ENCODE data around the gene QPCT. TPM values are rescaled to one million over a fixed set of nuclear protein-coding genes. Genes with fewer than 3 reads are reported as not detected.

Gene QPCT
- polyA plus RNA-seq, 1 donor: 9.1 TPM

- Histone ChIP-seq H3K4me3 (ENCODE audit: low read length) (no peak overlapping the region), H3K27ac (ENCODE audit: low read length) (no peak overlapping the region), H3K4me1 (ENCODE audit: control insufficient read depth, insufficient read depth, low read length) (no peaks in the 10 kb centered on the region), H3K9me3 (ENCODE audit: control insufficient read depth, low read depth, low read length) (no peaks in the 10 kb centered on the region), H3K27me3 (ENCODE audit: control insufficient read depth, insufficient read depth, low read length) (no peaks in the 10 kb centered on the region), H3K36me3 (ENCODE audit: control insufficient read depth, insufficient read depth, low read length) (no peaks in the 10 kb centered on the region)
- WGBS (ENCODE audit: insufficient coverage, low lambda C conversion rate): 75% methylated on average over 1 of the region's 1 CpG
- no peak for DNase-seq
Observed at GRCh38 chr2:37357069-37357468, 12.6 kb downstream of the QPCT start.

GRCh38 chr2:37357530-37357929 is 13.1 kb downstream of the QPCT start:
- Histone ChIP-seq H3K4me1 (ENCODE audit: control insufficient read depth, insufficient read depth, low read length) (no peaks in the 10 kb centered on the region), H3K9me3 (ENCODE audit: control insufficient read depth, low read depth, low read length) (no peaks in the 10 kb centered on the region), H3K27ac (ENCODE audit: low read length) (no peak overlapping the region), H3K27me3 (ENCODE audit: control insufficient read depth, insufficient read depth, low read length) (no peaks in the 10 kb centered on the region), H3K4me3 (ENCODE audit: low read length) (no peak overlapping the region), H3K36me3 (ENCODE audit: control insufficient read depth, insufficient read depth, low read length) (no peaks in the 10 kb centered on the region)
- peak; percentile 19 to 55 for DNase-seq
- no CpG with 5 or more reads among the region's 4 CpGs for WGBS (ENCODE audit: insufficient coverage, low lambda C conversion rate)

- Histone ChIP-seq H3K4me1 (ENCODE audit: control insufficient read depth, insufficient read depth, low read length) (no peaks in the 10 kb centered on the region), H3K9me3 (ENCODE audit: control insufficient read depth, low read depth, low read length) (no peaks in the 10 kb centered on the region), H3K4me3 (ENCODE audit: low read length) (no peak overlapping the region), H3K27ac (ENCODE audit: low read length) (no peak overlapping the region), H3K36me3 (ENCODE audit: control insufficient read depth, insufficient read depth, low read length) (no peaks in the 10 kb centered on the region), H3K27me3 (ENCODE audit: control insufficient read depth, insufficient read depth, low read length) (no peaks in the 10 kb centered on the region)
- no peak for DNase-seq
- WGBS (ENCODE audit: insufficient coverage, low lambda C conversion rate): no CpG with 5 or more reads among the region's 3 CpGs
Observed at GRCh38 chr2:37358466-37358865, 14.0 kb downstream of the QPCT start.

- H3K4me3 ChIP-seq (ENCODE audit: low read length): no peak overlapping the region
- DNase-seq: no peak
- no CpG with 5 or more reads among the region's 3 CpGs for WGBS (ENCODE audit: insufficient coverage, low lambda C conversion rate)
- H3K36me3 ChIP-seq (ENCODE audit: control insufficient read depth, insufficient read depth, low read length): no peaks in the 10 kb centered on the region
- H3K27ac ChIP-seq (ENCODE audit: low read length): no peak overlapping the region
- no peaks in the 10 kb centered on the region for H3K4me1 ChIP-seq (ENCODE audit: control insufficient read depth, insufficient read depth, low read length)
- no peaks in the 10 kb centered on the region for H3K27me3 ChIP-seq (ENCODE audit: control insufficient read depth, insufficient read depth, low read length)
- H3K9me3 ChIP-seq (ENCODE audit: control insufficient read depth, low read depth, low read length): no peaks in the 10 kb centered on the region
Observed at GRCh38 chr2:37361216-37361815, 16.9 kb downstream of the QPCT start.

GRCh38 chr2:37361994-37362698 is 17.7 kb downstream of the QPCT start:
- Histone ChIP-seq H3K4me3 (ENCODE audit: low read length) (no peak overlapping the region), H3K27me3 (ENCODE audit: control insufficient read depth, insufficient read depth, low read length) (no peaks in the 10 kb centered on the region), H3K9me3 (ENCODE audit: control insufficient read depth, low read depth, low read length) (no peaks in the 10 kb centered on the region), H3K36me3 (ENCODE audit: control insufficient read depth, insufficient read depth, low read length) (no peaks in the 10 kb centered on the region), H3K27ac (ENCODE audit: low read length) (no peak overlapping the region), H3K4me1 (ENCODE audit: control insufficient read depth, insufficient read depth, low read length) (no peaks in the 10 kb centered on the region)
- WGBS (ENCODE audit: insufficient coverage, low lambda C conversion rate): 90% methylated on average over 3 of the region's 9 CpGs
- no peak for DNase-seq

GRCh38 chr2:37364351-37364750 is 19.9 kb downstream of the QPCT start:
- WGBS (ENCODE audit: insufficient coverage, low lambda C conversion rate): no CpG with 5 or more reads among the region's 6 CpGs
- no peak for DNase-seq

GRCh38 chr2:37365669-37366068 is 21.2 kb downstream of the QPCT start:
- WGBS (ENCODE audit: insufficient coverage, low lambda C conversion rate): 88% methylated on average over 1 of the region's 2 CpGs
- no peaks in the 10 kb centered on the region for H3K9me3 ChIP-seq (ENCODE audit: control insufficient read depth, low read depth, low read length)

More at GRCh38 chr2:37364351-37364750, 19.9 kb downstream of the QPCT start:
- H3K9me3 ChIP-seq (ENCODE audit: control insufficient read depth, low read depth, low read length): no peaks in the 10 kb centered on the region
- H3K27ac ChIP-seq (ENCODE audit: low read length): no peak overlapping the region
- no peaks in the 10 kb centered on the region for H3K27me3 ChIP-seq (ENCODE audit: control insufficient read depth, insufficient read depth, low read length)
- H3K4me1 ChIP-seq (ENCODE audit: control insufficient read depth, insufficient read depth, low read length): no peaks in the 10 kb centered on the region
- H3K36me3 ChIP-seq (ENCODE audit: control insufficient read depth, insufficient read depth, low read length): no peaks in the 10 kb centered on the region
- no peak overlapping the region for H3K4me3 ChIP-seq (ENCODE audit: low read length)

GRCh38 chr2:37366773-37367172 is 22.3 kb downstream of the QPCT start:
- no peak overlapping the region for H3K27ac ChIP-seq (ENCODE audit: low read length)
- DNase-seq: no peak
- WGBS (ENCODE audit: insufficient coverage, low lambda C conversion rate): 100% methylated on average over 1 of the region's 4 CpGs

More at GRCh38 chr2:37365669-37366068, 21.2 kb downstream of the QPCT start:
- H3K36me3 ChIP-seq (ENCODE audit: control insufficient read depth, insufficient read depth, low read length): no peaks in the 10 kb centered on the region
- no peak overlapping the region for H3K27ac ChIP-seq (ENCODE audit: low read length)
- no peak for DNase-seq
- H3K27me3 ChIP-seq (ENCODE audit: control insufficient read depth, insufficient read depth, low read length): no peaks in the 10 kb centered on the region
- no peaks in the 10 kb centered on the region for H3K4me1 ChIP-seq (ENCODE audit: control insufficient read depth, insufficient read depth, low read length)
- H3K4me3 ChIP-seq (ENCODE audit: low read length): no peak overlapping the region

GRCh38 chr2:37367310-37367709 is 22.9 kb downstream of the QPCT start:
- Histone ChIP-seq H3K27me3 (ENCODE audit: control insufficient read depth, insufficient read depth, low read length) (no peaks in the 10 kb centered on the region), H3K4me3 (ENCODE audit: low read length) (no peak overlapping the region), H3K27ac (ENCODE audit: low read length) (no peak overlapping the region), H3K9me3 (ENCODE audit: control insufficient read depth, low read depth, low read length) (no peaks in the 10 kb centered on the region), H3K36me3 (ENCODE audit: control insufficient read depth, insufficient read depth, low read length) (no peaks in the 10 kb centered on the region), H3K4me1 (ENCODE audit: control insufficient read depth, insufficient read depth, low read length) (no peaks in the 10 kb centered on the region)
- no peak for DNase-seq
- no CpG with 5 or more reads among the region's 7 CpGs for WGBS (ENCODE audit: insufficient coverage, low lambda C conversion rate)

More at GRCh38 chr2:37366773-37367172, 22.3 kb downstream of the QPCT start:
- H3K4me1 ChIP-seq (ENCODE audit: control insufficient read depth, insufficient read depth, low read length): no peaks in the 10 kb centered on the region
- H3K9me3 ChIP-seq (ENCODE audit: control insufficient read depth, low read depth, low read length): no peaks in the 10 kb centered on the region
- H3K27me3 ChIP-seq (ENCODE audit: control insufficient read depth, insufficient read depth, low read length): no peaks in the 10 kb centered on the region
- H3K36me3 ChIP-seq (ENCODE audit: control insufficient read depth, insufficient read depth, low read length): no peaks in the 10 kb centered on the region
- no peak overlapping the region for H3K4me3 ChIP-seq (ENCODE audit: low read length)

GRCh38 chr2:37367984-37368383 is 23.6 kb downstream of the QPCT start:
- DNase-seq: no peak
- no peak overlapping the region for H3K27ac ChIP-seq (ENCODE audit: low read length)
- WGBS (ENCODE audit: insufficient coverage, low lambda C conversion rate): 80% methylated on average over 2 of the region's 2 CpGs
- H3K4me3 ChIP-seq (ENCODE audit: low read length): no peak overlapping the region
- no peaks in the 10 kb centered on the region for H3K27me3 ChIP-seq (ENCODE audit: control insufficient read depth, insufficient read depth, low read length)
- no peaks in the 10 kb centered on the region for H3K4me1 ChIP-seq (ENCODE audit: control insufficient read depth, insufficient read depth, low read length)
- H3K9me3 ChIP-seq (ENCODE audit: control insufficient read depth, low read depth, low read length): no peaks in the 10 kb centered on the region
- H3K36me3 ChIP-seq (ENCODE audit: control insufficient read depth, insufficient read depth, low read length): no peaks in the 10 kb centered on the region

GRCh38 chr2:37370666-37371065 is 26.2 kb downstream of the QPCT start:
- no CpG with 5 or more reads among the region's 1 CpG for WGBS (ENCODE audit: insufficient coverage, low lambda C conversion rate)
- H3K27ac ChIP-seq (ENCODE audit: low read length): no peak overlapping the region
- H3K4me3 ChIP-seq (ENCODE audit: low read length): no peak overlapping the region
- H3K27me3 ChIP-seq (ENCODE audit: control insufficient read depth, insufficient read depth, low read length): no peaks in the 10 kb centered on the region
- H3K4me1 ChIP-seq (ENCODE audit: control insufficient read depth, insufficient read depth, low read length): no peaks in the 10 kb centered on the region
- H3K36me3 ChIP-seq (ENCODE audit: control insufficient read depth, insufficient read depth, low read length): no peaks in the 10 kb centered on the region
- no peak for DNase-seq
- no peaks in the 10 kb centered on the region for H3K9me3 ChIP-seq (ENCODE audit: control insufficient read depth, low read depth, low read length)
